GM12865 (cell line): ENCODE measurements around the gene SEMA3A.

Experiments used
- DNase-seq: peaks from one replicate; pipeline ENCODE4 v3.0.0; 2010; ENCODE audit warnings: low read depth
- H3K4me3 ChIP-seq: 2 replicates; pipeline ENCODE4 v1.5.1; 2011; ENCODE audit warnings: mild to moderate bottlenecking, low read depth, low read length, control low read depth
- CTCF ChIP-seq: IDR thresholded peaks from 2 replicates; pipeline ENCODE4 v1.5.1; 2011; ENCODE audit warnings: low read length, control low read depth, low read depth, inconsistent platforms; ENCODE audit not compliant: insufficient read depth; ENCODE audit errors: missing control alignments

SEMA3A gene

DNA sequence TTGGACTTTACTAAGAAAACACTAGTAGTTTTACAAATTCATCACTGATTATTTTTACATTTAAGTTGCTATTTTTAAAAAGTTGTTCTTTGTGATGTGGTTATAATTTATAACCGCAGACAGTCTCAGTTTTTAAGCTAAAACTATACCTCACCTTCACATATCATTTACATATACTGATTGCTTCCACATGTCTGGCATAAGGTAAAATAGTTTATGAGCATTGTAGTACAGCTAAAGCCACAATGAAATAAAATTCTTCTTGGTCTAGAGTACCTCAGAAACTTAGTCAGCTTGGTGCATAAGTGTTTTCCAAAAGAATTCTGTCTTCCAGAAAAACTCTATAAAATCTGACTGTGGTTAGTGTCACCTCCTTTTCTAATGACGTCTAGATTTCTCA lies 13.0 kb downstream of the SEMA3A start:
- no peak for DNase-seq
- no peak for TF ChIP-seq CTCF
- H3K4me3 ChIP-seq = no peak overlapping the region

DNA sequence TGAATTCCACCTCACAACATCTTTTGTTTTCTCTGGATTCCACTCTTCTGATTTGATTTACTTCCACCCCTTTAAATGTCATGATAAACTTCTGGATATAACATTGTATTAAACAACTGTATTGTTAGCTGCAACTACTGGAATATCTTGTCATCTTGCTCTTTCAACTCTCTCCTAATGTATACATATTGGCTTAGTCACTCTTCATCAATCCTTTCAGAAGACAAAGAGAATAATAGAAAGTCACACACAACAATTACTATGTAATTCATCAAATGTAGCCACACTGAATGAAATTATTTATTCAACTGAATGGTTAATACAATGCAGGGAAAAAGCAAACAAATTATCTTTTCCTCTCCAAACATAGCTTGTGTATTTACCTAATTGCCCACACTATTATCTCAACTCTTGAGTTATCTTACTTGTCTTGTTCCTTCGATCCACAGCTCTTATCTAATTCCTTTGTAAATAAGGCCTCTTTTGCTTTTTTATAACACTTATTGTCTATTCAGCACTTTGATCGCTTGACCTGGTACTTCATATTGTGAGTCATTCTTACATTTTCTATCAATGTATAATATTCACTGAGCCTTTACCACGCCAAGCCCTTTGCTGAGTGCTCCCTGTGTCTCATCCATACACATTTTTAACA lies 16.7 kb downstream of the SEMA3A start:
- no peak overlapping the region for H3K4me3 ChIP-seq
- DNase-seq = no peak
- TF ChIP-seq CTCF = no peak

GRCh38 chr7:84176716-84177115 lies 17.9 kb downstream of the SEMA3A start:
- DNase-seq = no peak
- no peak for TF ChIP-seq CTCF
- H3K4me3 ChIP-seq = no peak overlapping the region

DNA sequence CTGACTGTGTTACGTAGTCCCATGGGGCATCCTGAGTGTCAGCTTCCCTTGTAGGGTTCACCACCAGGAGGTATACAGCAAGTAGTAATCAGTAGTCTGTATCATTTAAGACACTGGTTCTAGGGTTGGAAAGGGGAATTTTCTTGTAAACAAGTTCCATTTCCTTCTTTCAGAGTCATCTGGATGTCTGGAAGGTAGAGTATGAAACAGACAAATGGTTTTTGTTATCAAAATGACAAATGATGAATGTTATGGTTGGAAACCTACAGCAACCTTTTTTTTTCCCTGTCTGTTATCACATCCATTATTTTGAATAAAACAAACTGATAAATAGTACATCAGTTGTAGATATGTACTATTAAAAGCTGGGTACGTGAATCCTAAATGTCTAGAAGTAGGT lies 19.1 kb downstream of the SEMA3A start:
- TF ChIP-seq CTCF = no peak

GRCh38 chr7:84170646-84171045 lies 23.9 kb downstream of the SEMA3A start:
- H3K4me3 ChIP-seq = no peak overlapping the region

More for the DNA sequence above, 19.1 kb downstream of the SEMA3A start:
- no peak for DNase-seq
- H3K4me3 ChIP-seq = no peak overlapping the region

DNA sequence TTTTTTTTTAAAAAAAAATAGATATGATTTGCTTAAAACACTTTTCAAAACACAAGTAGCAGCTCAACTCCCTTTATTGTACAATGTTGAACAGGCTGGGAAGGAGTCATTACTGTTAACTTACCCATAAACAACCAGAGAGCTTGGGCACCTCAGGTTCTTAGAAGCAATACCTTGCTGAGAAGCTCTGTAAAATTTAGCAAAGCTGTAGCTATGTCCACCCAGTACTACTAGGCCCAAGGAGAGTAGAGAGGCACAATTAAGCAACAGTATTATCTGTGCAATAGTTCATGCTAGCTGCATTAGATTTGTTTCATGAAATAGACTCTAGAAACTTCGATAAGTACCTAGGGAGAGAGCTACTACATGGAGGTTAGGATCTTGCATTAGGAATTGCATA lies 32.0 kb downstream of the SEMA3A start:
- DNase-seq = no peak
- no peak for TF ChIP-seq CTCF
- H3K4me3 ChIP-seq = no peak overlapping the region

More at GRCh38 chr7:84170646-84171045, 23.9 kb downstream of the SEMA3A start:
- TF ChIP-seq CTCF = no peak
- no peak for DNase-seq

DNA sequence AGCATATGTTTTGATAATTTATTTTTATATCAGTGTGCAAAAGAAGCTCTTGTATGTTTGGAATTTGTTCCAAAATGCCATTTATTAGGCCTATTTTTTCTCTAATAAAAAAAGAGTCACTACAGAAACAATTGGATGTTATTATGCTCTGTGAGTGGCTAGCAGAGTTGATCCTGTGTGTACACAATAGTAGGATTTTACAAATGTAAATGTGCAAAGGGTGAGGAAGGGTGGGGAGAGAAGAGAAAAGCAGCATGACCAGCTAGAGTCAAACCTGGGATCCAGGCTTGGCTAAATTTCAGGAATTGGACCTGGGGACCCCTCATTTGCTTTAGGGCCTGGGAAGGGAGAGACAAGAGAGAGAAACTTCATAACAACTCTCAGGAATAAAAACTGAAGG lies 32.5 kb downstream of the SEMA3A start:
- DNase-seq = no peak
- H3K4me3 ChIP-seq = no peak overlapping the region
- TF ChIP-seq CTCF = no peak
